ENCODE results near the gene DHX30.
"Not testable (repeated sequence)": the region's sequence is repeated elsewhere in the genome, so short reads cannot be mapped to it uniquely, and the experiment has no call there.

DHX30 gene, protein sequence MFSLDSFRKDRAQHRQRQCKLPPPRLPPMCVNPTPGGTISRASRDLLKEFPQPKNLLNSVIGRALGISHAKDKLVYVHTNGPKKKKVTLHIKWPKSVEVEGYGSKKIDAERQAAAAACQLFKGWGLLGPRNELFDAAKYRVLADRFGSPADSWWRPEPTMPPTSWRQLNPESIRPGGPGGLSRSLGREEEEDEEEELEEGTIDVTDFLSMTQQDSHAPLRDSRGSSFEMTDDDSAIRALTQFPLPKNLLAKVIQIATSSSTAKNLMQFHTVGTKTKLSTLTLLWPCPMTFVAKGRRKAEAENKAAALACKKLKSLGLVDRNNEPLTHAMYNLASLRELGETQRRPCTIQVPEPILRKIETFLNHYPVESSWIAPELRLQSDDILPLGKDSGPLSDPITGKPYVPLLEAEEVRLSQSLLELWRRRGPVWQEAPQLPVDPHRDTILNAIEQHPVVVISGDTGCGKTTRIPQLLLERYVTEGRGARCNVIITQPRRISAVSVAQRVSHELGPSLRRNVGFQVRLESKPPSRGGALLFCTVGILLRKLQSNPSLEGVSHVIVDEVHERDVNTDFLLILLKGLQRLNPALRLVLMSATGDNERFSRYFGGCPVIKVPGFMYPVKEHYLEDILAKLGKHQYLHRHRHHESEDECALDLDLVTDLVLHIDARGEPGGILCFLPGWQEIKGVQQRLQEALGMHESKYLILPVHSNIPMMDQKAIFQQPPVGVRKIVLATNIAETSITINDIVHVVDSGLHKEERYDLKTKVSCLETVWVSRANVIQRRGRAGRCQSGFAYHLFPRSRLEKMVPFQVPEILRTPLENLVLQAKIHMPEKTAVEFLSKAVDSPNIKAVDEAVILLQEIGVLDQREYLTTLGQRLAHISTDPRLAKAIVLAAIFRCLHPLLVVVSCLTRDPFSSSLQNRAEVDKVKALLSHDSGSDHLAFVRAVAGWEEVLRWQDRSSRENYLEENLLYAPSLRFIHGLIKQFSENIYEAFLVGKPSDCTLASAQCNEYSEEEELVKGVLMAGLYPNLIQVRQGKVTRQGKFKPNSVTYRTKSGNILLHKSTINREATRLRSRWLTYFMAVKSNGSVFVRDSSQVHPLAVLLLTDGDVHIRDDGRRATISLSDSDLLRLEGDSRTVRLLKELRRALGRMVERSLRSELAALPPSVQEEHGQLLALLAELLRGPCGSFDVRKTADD

DNA sequence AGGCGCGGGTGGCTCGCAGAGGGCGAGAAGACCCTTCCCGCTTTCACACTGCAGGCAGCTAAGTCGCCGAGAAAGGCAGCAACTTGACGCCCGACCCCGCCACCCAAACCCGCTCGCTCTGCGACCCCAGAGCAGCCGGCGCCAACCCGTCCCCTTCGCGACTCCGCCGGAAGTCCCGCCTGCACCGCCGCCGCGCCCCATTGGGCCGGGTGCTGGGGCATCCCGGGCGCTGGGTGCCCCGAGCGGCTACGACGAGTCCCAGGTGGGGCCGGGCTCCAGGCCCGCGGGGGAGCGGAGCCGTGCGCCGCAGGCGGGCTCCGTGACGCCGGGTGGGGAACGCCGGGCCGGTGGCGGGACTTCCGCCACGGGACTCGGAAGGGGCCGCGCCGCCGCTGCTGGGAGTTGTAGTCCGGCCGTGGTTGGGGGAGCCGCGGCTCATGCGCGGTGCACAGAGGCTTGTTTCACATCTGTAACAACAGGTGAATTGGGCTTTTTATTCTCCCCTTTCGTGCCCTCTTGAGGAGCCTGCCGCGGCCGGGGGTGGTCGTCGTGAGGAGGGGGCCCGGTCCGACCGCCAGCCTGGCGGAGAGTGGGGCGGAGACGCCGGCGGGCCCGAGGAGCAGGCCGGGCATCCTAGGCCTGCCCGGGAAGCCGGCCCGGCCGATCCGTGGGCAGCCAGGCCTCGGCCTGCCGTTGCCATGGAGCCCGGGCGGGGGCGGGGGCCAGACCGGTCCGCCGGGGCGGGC is at the start of gene DHX30:
DHX30 (plus strand) TSS at position 405 of the 746 bp plus-strand sequence. CDS start 7,546 bp downstream, outside the sequence.
- DNase-seq = peak; percentile 95

DNA sequence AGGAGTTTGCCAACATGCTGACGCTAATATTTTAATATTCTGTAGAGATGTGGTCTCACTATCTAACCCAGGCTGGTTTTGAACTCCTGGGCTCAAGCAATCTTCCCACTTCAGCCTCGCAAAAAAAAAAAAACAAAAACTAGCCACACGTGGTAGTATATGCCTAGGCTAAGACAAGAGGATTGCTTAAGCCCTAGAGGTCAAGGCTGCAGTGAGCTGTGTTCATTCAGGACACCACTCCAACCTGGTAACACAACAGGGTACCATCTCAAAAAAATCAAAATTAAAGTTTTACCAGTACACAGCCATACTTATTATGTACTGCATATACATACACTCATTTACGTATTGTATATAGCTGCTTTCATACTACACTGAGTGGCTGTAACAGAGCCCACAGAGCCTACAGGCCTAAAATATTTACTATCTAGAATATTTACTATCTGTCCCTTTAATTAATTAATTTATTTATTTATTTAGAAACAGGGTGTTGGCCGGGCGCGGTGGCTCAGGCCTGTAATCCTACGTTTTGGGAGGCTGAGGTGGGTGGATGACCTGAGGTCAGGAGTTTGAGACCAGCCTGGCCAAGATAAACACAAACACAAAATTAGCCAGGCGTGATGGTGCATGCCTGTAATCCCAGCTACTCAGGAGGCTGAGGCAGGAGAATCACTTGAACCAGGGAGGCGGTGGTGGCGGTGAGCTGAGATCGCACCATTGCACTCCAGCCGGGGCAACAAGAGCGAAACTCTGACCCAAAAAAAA is 44.5 kb upstream of the DHX30 start:
- DNase-seq = no peak

GRCh38 chr3:47760207-47760606 is 42.7 kb upstream of the DHX30 start:
- not testable (repeated sequence) for DNase-seq

DNA sequence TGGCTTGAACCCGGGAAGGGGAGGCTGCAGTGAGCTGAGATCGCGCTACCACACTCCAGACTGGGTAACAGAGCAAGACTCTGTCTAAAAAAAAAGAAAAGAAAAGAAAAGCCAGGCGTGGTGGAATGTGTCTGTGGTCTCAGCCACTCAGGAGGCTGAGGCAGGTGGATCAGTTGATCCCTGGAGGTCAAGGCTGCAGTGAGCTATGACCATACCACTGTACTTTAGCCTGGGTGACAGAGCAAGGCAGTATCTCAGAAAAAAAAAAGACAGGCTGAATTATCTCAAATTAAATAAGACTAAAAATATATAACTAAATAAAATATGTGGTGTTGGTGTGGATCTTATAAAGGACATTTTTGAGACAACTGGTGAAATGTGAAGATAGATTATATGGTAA is 41.9 kb upstream of the DHX30 start:
- DNase-seq = no peak

GRCh38 chr3:47762233-47762632 is 40.7 kb upstream of the DHX30 start:
- no peak for DNase-seq

DNA sequence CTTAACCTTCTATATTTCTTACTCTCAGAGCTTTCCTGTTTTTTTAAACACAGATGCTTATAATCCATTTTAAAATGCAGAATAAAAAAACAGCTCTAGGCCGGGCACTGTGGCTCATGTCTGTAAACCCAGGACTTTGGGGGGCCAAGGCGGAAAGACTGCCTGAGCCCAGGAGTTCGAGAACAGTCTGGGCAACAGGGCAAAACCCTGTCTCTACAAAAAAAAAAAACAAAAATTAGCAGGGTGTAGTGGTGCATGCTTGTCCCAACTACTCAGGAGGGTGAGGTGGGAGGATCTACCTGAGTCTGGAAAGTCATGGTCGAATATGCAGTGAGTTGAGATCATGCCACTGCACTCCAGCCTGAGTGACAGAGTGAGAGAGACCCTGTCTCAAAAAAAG is 36.8 kb upstream of the DHX30 start:
- DNase-seq = no peak

GRCh38 chr3:47772047-47772446 is 30.9 kb upstream of the DHX30 start:
- peak; percentile 12 for DNase-seq

- peak; percentile 12 for DNase-seq
Measured at GRCh38 chr3:47772788-47773187, 30.1 kb upstream of the DHX30 start.

- no peak for DNase-seq
Measured at GRCh38 chr3:47778746-47779145, 24.2 kb upstream of the DHX30 start.

- DNase-seq = peak; percentile 90
Measured at GRCh38 chr3:47780741-47781684, 21.9 kb upstream of the DHX30 start.

GRCh38 chr3:47781685-47782445 is 21.1 kb upstream of the DHX30 start, which contains the start of gene SMARCC1:
TSS of gene SMARCC1 (minus strand) at chr3:47781893. CDS start at chr3:47781797, 96 bp downstream.
- DNase-seq = peak; percentile 99

GRCh38 chr3:47782446-47783308 is 20.3 kb upstream of the DHX30 start:
- DNase-seq = no peak

DNA sequence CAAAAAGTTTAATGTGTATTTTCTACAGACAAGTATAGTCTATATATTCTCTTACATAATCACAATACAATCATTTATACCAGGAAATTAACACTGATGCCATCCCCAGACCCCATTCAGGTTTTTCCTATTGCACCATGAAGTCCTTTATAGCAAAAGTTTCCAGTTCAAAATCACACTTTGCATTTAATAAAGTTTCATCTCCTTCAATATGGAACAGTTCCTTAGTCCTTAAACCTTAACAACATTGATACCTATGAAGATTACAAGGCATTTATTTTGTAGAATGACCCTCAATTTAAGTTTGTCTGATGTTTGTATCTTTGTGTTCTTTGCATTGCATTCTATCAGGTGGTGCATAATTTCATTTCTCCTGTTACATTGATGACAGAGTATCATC is 19.3 kb upstream of the DHX30 start:
- DNase-seq = no peak

- no peak for DNase-seq
Measured at GRCh38 chr3:47791193-47791855, 11.6 kb upstream of the DHX30 start.

GRCh38 chr3:47792699-47793098 is 10.2 kb upstream of the DHX30 start:
- no peak for DNase-seq

DNA sequence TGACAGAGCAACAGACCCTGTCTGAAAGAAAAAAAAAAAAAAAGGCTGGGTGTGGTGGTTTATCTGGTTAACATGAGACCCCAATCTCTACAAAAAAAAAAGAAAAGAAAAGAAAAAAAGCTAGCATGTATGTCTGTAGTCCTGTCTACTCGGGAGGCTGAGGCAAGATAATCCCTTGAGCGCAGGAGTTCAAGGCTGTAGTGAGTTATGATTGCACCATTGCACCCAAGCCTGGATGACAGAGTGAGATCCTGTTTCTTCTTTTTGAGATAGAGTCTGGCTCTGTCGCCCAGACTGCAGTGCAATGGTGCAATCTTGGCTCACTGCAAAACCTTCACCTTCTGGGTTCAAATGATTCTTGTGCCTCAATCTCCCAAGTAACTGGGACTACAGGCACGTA is 8.4 kb upstream of the DHX30 start:
- DNase-seq = no peak

DNA sequence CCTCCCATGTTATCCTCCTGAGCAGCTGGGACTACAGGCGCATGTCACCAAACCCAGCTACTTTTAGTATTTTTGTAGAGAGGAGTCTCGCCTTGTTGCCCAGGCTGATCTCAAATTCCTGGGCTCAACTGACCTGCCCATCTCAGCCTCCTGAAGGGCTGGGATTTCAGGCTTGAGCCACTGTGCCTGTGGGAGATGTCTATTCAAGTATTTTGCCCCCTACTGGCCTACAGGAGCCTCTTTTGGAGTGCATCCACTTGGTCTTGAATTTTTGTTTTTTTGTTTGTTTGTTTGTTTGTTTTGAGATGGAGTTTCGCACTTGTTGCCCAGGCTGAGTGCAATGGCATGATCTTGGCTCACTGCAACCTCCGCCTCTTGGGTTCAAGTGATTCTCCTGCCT is 3.2 kb upstream of the DHX30 start:
- no peak for DNase-seq

- no peak for DNase-seq
Measured at GRCh38 chr3:47803480-47804025, 615 bp downstream of the DHX30 start.
